HepG2 (cell line): Measurements from ENCODE around the gene ATG9A. TPM values are rescaled to one million over a fixed set of nuclear protein-coding genes. Genes with fewer than 3 reads are reported as not detected.
A peak's percentile ranks its signal among the peaks of the same experiment; 100 is the strongest.

Experiments
- EHMT2 ChIP-seq: fragments of 200-600 bp; sonication (generic); IDR thresholded peaks from 2 replicates; pipeline ENCODE4 v1.7.0; 2017; ENCODE audit warnings: antibody characterized with exemption, low read depth, low read length, borderline replicate concordance
- ELF1 ChIP-seq: sonication (generic); formaldehyde crosslinking; IDR thresholded peaks from 2 replicates; pipeline ENCODE4 v1.4.0; 2020; ENCODE audit warnings: missing genetic modification reagents
- ERF ChIP-seq: IDR thresholded peaks from 2 replicates; pipeline ENCODE4 v1.6.1; 2018; ENCODE audit warnings: missing biosample characterization, missing genetic modification reagents
- FOSL2 ChIP-seq: sonication (generic); formaldehyde crosslinking; IDR thresholded peaks from 2 replicates; pipeline ENCODE4 v1.4.0; 2020; ENCODE audit warnings: missing genetic modification reagents
- GPN1 ChIP-seq: sonication (generic); formaldehyde crosslinking; IDR thresholded peaks from 2 replicates; pipeline ENCODE4 v1.5.1; 2020; ENCODE audit warnings: missing genetic modification reagents, borderline replicate concordance
- KDM4B ChIP-seq: sonication (generic); formaldehyde crosslinking; IDR thresholded peaks from 2 replicates; pipeline ENCODE4 v1.4.0; 2020; ENCODE audit warnings: missing genetic modification reagents
- NCOA1 ChIP-seq: sonication (generic); formaldehyde crosslinking; IDR thresholded peaks from 2 replicates; pipeline ENCODE4 v1.9.0; 2021; ENCODE audit warnings: missing genetic modification reagents
- NFE2L1 ChIP-seq: sonication (generic); formaldehyde crosslinking; IDR thresholded peaks from 2 replicates; pipeline ENCODE4 v1.4.0; 2020; ENCODE audit warnings: missing genetic modification reagents, mild to moderate bottlenecking, borderline replicate concordance
- POLR2A ChIP-seq, 2 experiments: IDR thresholded peaks; 2 replicates each; pipeline ENCODE4 v1.6.1; 2011; ENCODE audit warnings: low read depth in 2 of 2, low read length in 2 of 2, mild to moderate bottlenecking in 1 of 2, moderate library complexity in 1 of 2; ENCODE audit not compliant: insufficient read depth in 1 of 2
- RAD21 ChIP-seq: fragments of 450-650 bp; formaldehyde crosslinking; IDR thresholded peaks from 2 replicates; pipeline ENCODE4 v1.5.0; 2020; ENCODE audit warnings: mild to moderate bottlenecking
- REPIN1 ChIP-seq: sonication (generic); formaldehyde crosslinking; IDR thresholded peaks from 2 replicates; pipeline ENCODE4 v1.8.0; 2022; ENCODE audit warnings: missing genetic modification reagents, low read depth, mild to moderate bottlenecking, borderline replicate concordance
- ZNF274 ChIP-seq: sonication (generic); formaldehyde crosslinking; IDR thresholded peaks from 2 replicates; pipeline ENCODE4 v1.5.1; 2020; ENCODE audit warnings: mild to moderate bottlenecking, missing genetic modification reagents
- ZNF468 ChIP-seq: sonication (generic); formaldehyde crosslinking; IDR thresholded peaks from 2 replicates; pipeline ENCODE4 v1.8.0; 2022; ENCODE audit warnings: mild to moderate bottlenecking, moderate library complexity, missing genetic modification reagents
- ZNF510 ChIP-seq: sonication (generic); formaldehyde crosslinking; IDR thresholded peaks from 2 replicates; pipeline ENCODE4 v1.4.0; 2020; ENCODE audit warnings: low read depth, mild to moderate bottlenecking, missing genetic modification reagents
- ZNF564 ChIP-seq: sonication (generic); formaldehyde crosslinking; IDR thresholded peaks from 2 replicates; pipeline ENCODE4 v1.8.1; 2023; ENCODE audit warnings: mild to moderate bottlenecking, missing genetic modification reagents
- ZNF644 ChIP-seq: IDR thresholded peaks from 2 replicates; pipeline ENCODE4 v1.6.1; 2016; ENCODE audit warnings: low read depth
- ZNF670 ChIP-seq: sonication (generic); formaldehyde crosslinking; IDR thresholded peaks from 2 replicates; pipeline ENCODE4 v1.8.0; 2022; ENCODE audit warnings: mild to moderate bottlenecking, missing genetic modification reagents, borderline replicate concordance
- ZNF709 ChIP-seq: sonication (generic); formaldehyde crosslinking; IDR thresholded peaks from 2 replicates; pipeline ENCODE4 v1.5.0; 2020; ENCODE audit warnings: mild to moderate bottlenecking, missing genetic modification reagents
- ZNF841 ChIP-seq: sonication (generic); formaldehyde crosslinking; IDR thresholded peaks from 2 replicates; pipeline ENCODE4 v1.8.1; 2023; ENCODE audit warnings: missing genetic modification reagents, borderline replicate concordance
- polyA plus RNA-seq, 8 experiments: library from polyadenylated mRNA; depleted of rRNA in 3 of 8; stranded (reverse) in 7 of 8; unstranded in 1 of 8; fragments of >200 nt; fragmentation: Illumina TruSeq in 4 of 8; extraction: Trizol in 4 of 8; gene quantifications; 2 replicates each; pipeline versions ENCODE4 v1.2.1 to v1.2.3, GENCODE V29; 2011 to 2016; ENCODE audit warnings: low read depth in 4 of 8, missing spikeins in 1 of 8, mixed read lengths in 1 of 8; ENCODE audit not compliant: insufficient read depth in 1 of 8
- total RNA-seq, 5 experiments: library from RNA; depleted of rRNA; stranded (reverse); fragments of >200 nt; fragmentation: Illumina TruSeq; extraction: Trizol; gene quantifications; 2 replicates each; pipeline ENCODE4 v1.2.3, GENCODE V29; 2016; ENCODE audit warnings: low read depth in 1 of 5
- TF ChIP-seq, protein P1 (sequence below): sonication (generic); formaldehyde crosslinking; IDR thresholded peaks from 2 replicates; pipeline ENCODE4 v1.5.1; 2020; ENCODE audit warnings: missing genetic modification reagents, mild to moderate bottlenecking, borderline replicate concordance
- TF ChIP-seq, protein P2 (sequence below): sonication (generic); formaldehyde crosslinking; IDR thresholded peaks from 2 replicates; pipeline ENCODE4 v1.4.0; 2020; ENCODE audit warnings: mild to moderate bottlenecking, low read depth, missing genetic modification reagents
- TF ChIP-seq, protein P3 (sequence below): sonication (generic); formaldehyde crosslinking; IDR thresholded peaks from 2 replicates; pipeline ENCODE4 v1.5.0; 2020; ENCODE audit warnings: missing genetic modification reagents
- TF ChIP-seq, protein P4 (sequence below): fragments of 450-650 bp; IDR thresholded peaks from 2 replicates; pipeline ENCODE4 v1.6.1; 2017; ENCODE audit warnings: mild to moderate bottlenecking

ATG9A gene
- total and polyA plus RNA-seq, 2 of the 13 experiments (the other 11 are each of a cell fraction or from before 2014, with no cell fraction given), result 35.0 to 131 TPM

DNA sequence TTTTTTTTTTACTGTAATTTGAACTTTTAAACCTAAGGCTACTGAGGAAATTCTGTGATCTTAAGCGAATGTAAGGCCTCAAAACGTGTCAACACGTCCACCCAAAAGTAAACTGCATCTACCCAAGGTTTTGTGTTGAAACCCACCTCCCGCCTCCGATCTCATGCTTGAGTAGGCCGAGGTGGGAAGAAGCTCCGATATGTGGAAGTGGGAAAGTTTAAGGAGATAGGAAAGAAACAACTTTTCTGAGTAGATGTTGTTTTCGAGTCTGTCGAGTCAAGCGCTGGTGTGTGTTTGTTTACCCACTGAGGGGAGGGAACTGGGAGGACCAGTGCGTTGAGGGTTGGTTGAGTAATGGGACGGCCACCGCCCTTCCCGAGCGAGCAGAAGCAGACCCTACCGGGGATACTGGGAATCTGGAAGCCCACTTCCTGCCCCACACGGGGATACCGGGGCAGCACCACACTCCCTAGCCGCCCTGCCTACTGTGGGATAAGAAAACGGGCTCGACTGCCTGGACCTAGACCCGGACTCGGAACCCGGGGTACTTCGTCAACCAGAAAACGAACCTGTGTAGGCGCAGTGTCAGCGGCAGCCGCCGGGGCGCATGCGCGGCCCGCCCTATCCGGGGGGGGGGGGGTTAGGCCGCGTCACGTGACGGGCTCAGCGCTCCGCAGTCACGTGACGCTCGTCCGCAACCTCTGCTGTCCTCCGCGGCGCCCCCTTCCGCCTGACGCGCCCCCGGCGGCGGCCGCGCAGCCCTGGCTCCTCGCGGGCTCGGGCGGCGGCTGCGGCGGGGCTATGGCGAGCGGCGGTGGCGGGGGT, 51.7 kb downstream of the ATG9A start, which contains the start of gene RETREG2 (continued):
- TF ChIP-seq, protein P1, sequence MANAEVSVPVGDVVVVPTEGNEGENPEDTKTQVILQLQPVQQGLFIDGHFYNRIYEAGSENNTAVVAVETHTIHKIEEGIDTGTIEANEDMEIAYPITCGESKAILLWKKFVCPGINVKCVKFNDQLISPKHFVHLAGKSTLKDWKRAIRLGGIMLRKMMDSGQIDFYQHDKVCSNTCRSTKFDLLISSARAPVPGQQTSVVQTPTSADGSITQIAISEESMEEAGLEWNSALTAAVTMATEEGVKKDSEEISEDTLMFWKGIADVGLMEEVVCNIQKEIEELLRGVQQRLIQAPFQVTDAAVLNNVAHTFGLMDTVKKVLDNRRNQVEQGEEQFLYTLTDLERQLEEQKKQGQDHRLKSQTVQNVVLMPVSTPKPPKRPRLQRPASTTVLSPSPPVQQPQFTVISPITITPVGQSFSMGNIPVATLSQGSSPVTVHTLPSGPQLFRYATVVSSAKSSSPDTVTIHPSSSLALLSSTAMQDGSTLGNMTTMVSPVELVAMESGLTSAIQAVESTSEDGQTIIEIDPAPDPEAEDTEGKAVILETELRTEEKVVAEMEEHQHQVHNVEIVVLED, result peak; percentile 62; the same call in 1 of the 2 replicates
- TF ChIP-seq NCOA1 (CRISPR knock-in tag), result no peak
- no peak; the same call in 1 of the 2 replicates for TF ChIP-seq ZNF468 (CRISPR knock-in tag)
- TF ChIP-seq ZNF670 (CRISPR knock-in tag), result 0 out of 2 replicates have a peak, but pooled peaks have one; percentile 40
- TF ChIP-seq KDM4B (CRISPR knock-in tag), result 0 out of 2 replicates have a peak, but pooled peaks have one; percentile 21
- TF ChIP-seq, protein P2, sequence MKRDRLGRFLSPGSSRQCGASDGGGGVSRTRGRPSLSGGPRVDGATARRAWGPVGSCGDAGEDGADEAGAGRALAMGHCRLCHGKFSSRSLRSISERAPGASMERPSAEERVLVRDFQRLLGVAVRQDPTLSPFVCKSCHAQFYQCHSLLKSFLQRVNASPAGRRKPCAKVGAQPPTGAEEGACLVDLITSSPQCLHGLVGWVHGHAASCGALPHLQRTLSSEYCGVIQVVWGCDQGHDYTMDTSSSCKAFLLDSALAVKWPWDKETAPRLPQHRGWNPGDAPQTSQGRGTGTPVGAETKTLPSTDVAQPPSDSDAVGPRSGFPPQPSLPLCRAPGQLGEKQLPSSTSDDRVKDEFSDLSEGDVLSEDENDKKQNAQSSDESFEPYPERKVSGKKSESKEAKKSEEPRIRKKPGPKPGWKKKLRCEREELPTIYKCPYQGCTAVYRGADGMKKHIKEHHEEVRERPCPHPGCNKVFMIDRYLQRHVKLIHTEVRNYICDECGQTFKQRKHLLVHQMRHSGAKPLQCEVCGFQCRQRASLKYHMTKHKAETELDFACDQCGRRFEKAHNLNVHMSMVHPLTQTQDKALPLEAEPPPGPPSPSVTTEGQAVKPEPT (CRISPR knock-in tag), result 0 out of 2 replicates have a peak, but pooled peaks have one; percentile 60
- peak in 1 of 2 experiments; percentile 82; a peak in 2 of 4 replicates for TF ChIP-seq POLR2A (IDR thresholded peaks at IDR 0.05; ENCODE audit: insufficient read depth in 1 of 2, low read depth in 2 of 2, low read length in 2 of 2)
- no peak; the same call in none of the 2 replicates for TF ChIP-seq ZNF564 (CRISPR knock-in tag)
- TF ChIP-seq, protein P3, sequence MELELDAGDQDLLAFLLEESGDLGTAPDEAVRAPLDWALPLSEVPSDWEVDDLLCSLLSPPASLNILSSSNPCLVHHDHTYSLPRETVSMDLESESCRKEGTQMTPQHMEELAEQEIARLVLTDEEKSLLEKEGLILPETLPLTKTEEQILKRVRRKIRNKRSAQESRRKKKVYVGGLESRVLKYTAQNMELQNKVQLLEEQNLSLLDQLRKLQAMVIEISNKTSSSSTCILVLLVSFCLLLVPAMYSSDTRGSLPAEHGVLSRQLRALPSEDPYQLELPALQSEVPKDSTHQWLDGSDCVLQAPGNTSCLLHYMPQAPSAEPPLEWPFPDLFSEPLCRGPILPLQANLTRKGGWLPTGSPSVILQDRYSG (CRISPR knock-in tag), result 0 out of 2 replicates have a peak, but pooled peaks have one; percentile 58
- peak; percentile 59 for TF ChIP-seq ELF1 (CRISPR knock-in tag)
- no peak for TF ChIP-seq NFE2L1
- TF ChIP-seq REPIN1 (CRISPR knock-in tag), result 0 out of 2 replicates have a peak, but pooled peaks have one; percentile 37
- TF ChIP-seq GPN1 (CRISPR knock-in tag), result no peak
- TF ChIP-seq FOSL2 (CRISPR knock-in tag), result peak; percentile 90
- TF ChIP-seq ZNF841 (CRISPR knock-in tag), result no peak
- peak; percentile 83; the same call in 1 of the 2 replicates for TF ChIP-seq ZNF709 (CRISPR knock-in tag)
- peak; percentile 91 for TF ChIP-seq ERF (CRISPR knock-in tag)
- peak; percentile 41; the same call in 1 of the 2 replicates for TF ChIP-seq ZNF644
- TF ChIP-seq RAD21 (CRISPR knock-in tag), result peak; percentile 83
- peak; percentile 90; the same call in 1 of the 2 replicates for TF ChIP-seq ZNF510
- peak; percentile 82 for TF ChIP-seq ZNF274
- TF ChIP-seq, protein P4, sequence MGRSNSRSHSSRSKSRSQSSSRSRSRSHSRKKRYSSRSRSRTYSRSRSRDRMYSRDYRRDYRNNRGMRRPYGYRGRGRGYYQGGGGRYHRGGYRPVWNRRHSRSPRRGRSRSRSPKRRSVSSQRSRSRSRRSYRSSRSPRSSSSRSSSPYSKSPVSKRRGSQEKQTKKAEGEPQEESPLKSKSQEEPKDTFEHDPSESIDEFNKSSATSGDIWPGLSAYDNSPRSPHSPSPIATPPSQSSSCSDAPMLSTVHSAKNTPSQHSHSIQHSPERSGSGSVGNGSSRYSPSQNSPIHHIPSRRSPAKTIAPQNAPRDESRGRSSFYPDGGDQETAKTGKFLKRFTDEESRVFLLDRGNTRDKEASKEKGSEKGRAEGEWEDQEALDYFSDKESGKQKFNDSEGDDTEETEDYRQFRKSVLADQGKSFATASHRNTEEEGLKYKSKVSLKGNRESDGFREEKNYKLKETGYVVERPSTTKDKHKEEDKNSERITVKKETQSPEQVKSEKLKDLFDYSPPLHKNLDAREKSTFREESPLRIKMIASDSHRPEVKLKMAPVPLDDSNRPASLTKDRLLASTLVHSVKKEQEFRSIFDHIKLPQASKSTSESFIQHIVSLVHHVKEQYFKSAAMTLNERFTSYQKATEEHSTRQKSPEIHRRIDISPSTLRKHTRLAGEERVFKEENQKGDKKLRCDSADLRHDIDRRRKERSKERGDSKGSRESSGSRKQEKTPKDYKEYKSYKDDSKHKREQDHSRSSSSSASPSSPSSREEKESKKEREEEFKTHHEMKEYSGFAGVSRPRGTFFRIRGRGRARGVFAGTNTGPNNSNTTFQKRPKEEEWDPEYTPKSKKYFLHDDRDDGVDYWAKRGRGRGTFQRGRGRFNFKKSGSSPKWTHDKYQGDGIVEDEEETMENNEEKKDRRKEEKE, result no peak
- TF ChIP-seq EHMT2, result no peak
